GM12874 (cell line): ENCODE measurements around the gene EMSY.

Source experiments
- TF ChIP-seq, protein P1 (sequence below): IDR thresholded peaks from 2 replicates; pipeline ENCODE4 v1.5.1; 2011; ENCODE audit warnings: low read depth, mild to moderate bottlenecking, control low read depth, low read length, moderate library complexity; ENCODE audit not compliant: insufficient read depth

Gene EMSY

GRCh38 chr11:76574879-76575278 lies 130.1 kb downstream of the EMSY start:
- TF ChIP-seq, protein P1, sequence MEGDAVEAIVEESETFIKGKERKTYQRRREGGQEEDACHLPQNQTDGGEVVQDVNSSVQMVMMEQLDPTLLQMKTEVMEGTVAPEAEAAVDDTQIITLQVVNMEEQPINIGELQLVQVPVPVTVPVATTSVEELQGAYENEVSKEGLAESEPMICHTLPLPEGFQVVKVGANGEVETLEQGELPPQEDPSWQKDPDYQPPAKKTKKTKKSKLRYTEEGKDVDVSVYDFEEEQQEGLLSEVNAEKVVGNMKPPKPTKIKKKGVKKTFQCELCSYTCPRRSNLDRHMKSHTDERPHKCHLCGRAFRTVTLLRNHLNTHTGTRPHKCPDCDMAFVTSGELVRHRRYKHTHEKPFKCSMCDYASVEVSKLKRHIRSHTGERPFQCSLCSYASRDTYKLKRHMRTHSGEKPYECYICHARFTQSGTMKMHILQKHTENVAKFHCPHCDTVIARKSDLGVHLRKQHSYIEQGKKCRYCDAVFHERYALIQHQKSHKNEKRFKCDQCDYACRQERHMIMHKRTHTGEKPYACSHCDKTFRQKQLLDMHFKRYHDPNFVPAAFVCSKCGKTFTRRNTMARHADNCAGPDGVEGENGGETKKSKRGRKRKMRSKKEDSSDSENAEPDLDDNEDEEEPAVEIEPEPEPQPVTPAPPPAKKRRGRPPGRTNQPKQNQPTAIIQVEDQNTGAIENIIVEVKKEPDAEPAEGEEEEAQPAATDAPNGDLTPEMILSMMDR, result no peak

GRCh38 chr11:76577226-76577920 lies 132.6 kb downstream of the EMSY start:
- TF ChIP-seq, protein P1, result no peak

DNA sequence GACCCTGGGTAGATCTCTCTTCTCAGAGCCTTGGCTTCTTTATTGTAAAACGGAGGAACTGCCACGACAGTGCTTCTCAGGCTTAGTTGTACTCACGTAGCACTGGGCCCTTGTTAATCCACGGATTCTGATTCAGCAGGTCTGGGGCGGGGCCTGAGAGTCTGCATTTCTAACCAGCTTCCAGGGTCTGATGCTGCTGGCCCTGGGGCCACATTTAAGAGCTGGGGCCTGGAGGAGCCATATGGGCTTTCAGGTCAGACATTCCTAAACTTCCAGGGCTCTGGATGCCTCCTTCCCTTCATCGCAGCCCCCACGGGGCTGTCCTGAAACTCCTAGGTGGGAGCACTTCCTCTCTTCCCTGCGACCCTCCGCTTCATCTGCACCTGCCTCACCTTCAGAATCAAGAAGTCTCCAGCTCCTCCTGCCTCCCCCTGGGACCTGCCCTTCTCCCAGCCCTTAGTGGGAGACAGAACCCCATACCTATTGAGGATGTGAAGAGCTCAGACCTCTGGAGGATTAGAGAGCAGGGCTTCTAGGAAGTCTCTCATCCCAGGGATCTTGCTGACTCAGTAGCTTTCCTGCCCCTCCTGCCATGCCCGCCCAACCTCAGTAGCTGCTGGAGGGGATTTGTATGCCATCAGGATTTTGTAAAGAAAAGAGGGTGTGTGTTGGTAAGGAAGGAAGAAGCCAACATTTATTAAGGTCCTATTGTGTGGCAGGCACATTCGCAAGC lies 133.3 kb downstream of the EMSY start:
- TF ChIP-seq, protein P1, result no peak

- TF ChIP-seq, protein P1, result no peak
Measured at GRCh38 chr11:76578654-76579055, 133.8 kb downstream of the EMSY start.

GRCh38 chr11:76579056-76579751 lies 134.4 kb downstream of the EMSY start:
- TF ChIP-seq, protein P1, result no peak

DNA sequence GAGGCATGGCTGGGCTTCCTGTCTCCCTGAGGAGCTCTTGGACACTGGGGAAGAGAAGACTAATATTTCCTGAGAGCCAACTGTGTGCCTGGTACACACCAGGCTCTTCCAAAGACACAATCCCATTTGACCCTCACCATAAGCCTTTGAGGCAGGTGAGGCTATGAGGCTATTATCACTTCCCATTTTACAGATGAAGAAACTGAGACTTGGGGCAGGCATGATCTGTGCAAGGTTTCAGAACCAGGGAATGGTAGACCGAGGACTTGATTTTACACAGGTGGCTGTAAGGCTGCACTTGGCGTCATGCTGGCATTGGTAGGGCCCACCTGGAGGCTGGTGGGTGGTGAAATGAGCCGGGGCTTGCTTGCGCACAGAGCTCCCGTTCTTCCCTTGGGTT lies 134.9 kb downstream of the EMSY start:
- TF ChIP-seq, protein P1, result no peak

DNA sequence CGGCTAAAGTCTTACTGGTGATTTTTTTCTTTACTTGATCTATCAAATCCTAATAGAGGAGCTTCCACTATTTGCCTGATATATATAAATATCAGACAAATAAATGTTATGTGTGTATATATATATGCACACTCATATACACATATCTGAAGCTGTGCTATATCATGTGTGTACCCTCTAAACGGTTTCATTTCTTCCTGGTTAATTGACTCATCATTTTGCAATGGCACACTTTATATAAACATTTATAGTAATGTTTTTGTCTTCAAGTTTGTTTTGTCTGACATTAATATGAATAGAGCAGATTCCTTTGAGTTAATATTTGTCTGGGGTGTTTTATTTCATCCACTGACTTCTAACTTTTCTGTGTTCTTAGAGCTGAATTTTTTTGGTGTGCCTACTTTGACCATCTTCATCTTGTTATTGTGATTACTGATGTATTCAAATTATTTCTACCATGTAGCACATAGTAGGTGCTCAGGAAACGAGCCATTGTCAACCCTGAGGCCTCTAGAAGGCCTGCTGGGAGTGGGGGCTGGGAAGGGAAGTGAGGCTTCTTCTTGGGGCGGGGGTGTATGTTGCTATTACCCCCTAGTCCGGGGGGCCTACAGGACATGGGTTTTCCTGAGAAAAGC lies 143.1 kb downstream of the EMSY start:
- TF ChIP-seq, protein P1, result no peak
